ENCODE measurements around the gene SMYD1.

SMYD1 gene

GRCh38 chr2:88057437-88057844 lies 10.2 kb upstream of the SMYD1 start:
- DNase-seq = no peak

GRCh38 chr2:88058191-88058590 lies 9.4 kb upstream of the SMYD1 start:
- DNase-seq = no peak

GRCh38 chr2:88059979-88060906 lies 7.4 kb upstream of the SMYD1 start:
- peak; percentile 10 for DNase-seq

- no peak for DNase-seq
Observed at GRCh38 chr2:88060907-88061275, 6.7 kb upstream of the SMYD1 start.

- no peak for DNase-seq
Observed at GRCh38 chr2:88061295-88061694, 6.3 kb upstream of the SMYD1 start.

GRCh38 chr2:88066543-88066942 lies 1.1 kb upstream of the SMYD1 start:
- DNase-seq = no peak

GRCh38 chr2:88067189-88067588 lies 436 bp upstream of the SMYD1 start:
- no peak for DNase-seq

- no peak for DNase-seq
Observed at GRCh38 chr2:88068044-88068443, 419 bp downstream of the SMYD1 start.

- no peak for DNase-seq
Observed at GRCh38 chr2:88069117-88069516, 1.5 kb downstream of the SMYD1 start.

- no peak for DNase-seq
Observed at GRCh38 chr2:88070055-88070454, 2.4 kb downstream of the SMYD1 start.

- DNase-seq = no peak
Observed at GRCh38 chr2:88071365-88071764, 3.7 kb downstream of the SMYD1 start.

- no peak for DNase-seq
Observed at GRCh38 chr2:88074150-88074549, 6.5 kb downstream of the SMYD1 start.

- DNase-seq = no peak
Observed at GRCh38 chr2:88074854-88075292, 7.2 kb downstream of the SMYD1 start.

- no peak for DNase-seq
Observed at GRCh38 chr2:88077080-88077479, 9.5 kb downstream of the SMYD1 start.

- no peak for DNase-seq
Observed at GRCh38 chr2:88078643-88079172, 11.1 kb downstream of the SMYD1 start.

GRCh38 chr2:88080545-88080944 lies 12.9 kb downstream of the SMYD1 start:
- DNase-seq = no peak

- no peak for DNase-seq
Observed at GRCh38 chr2:88081924-88082608, 14.4 kb downstream of the SMYD1 start.

GRCh38 chr2:88082781-88083180 lies 15.2 kb downstream of the SMYD1 start:
- no peak for DNase-seq

GRCh38 chr2:88085099-88085498 lies 17.5 kb downstream of the SMYD1 start:
- DNase-seq = no peak

GRCh38 chr2:88085602-88086001 lies 18.0 kb downstream of the SMYD1 start:
- no peak for DNase-seq

GRCh38 chr2:88086401-88086800 lies 18.8 kb downstream of the SMYD1 start:
- DNase-seq = no peak

GRCh38 chr2:88087073-88087472 lies 19.4 kb downstream of the SMYD1 start:
- DNase-seq = no peak

- no peak for DNase-seq
Observed at GRCh38 chr2:88087763-88088162, 20.1 kb downstream of the SMYD1 start.

GRCh38 chr2:88088999-88089398 lies 21.4 kb downstream of the SMYD1 start:
- DNase-seq = no peak

All from NCI-H1694 (cell line).